Right lobe of liver (tissue), 4 donors: ENCODE data around the gene KIF2C.

Experiments used
- POLR2A ChIP-seq: fragments of 450-650 bp; IDR thresholded peaks from one replicate; pipeline ENCODE4 v1.6.1; 2017; ENCODE audit warnings: antibody characterized with exemption, mild to moderate bottlenecking
- TF ChIP-seq, protein P1 (sequence below), 4 donors: fragments of 200-600 bp in 3 of 4; fragments of 450-650 bp in 1 of 4; IDR thresholded peaks; one replicate each; pipeline versions ENCODE4 v1.5.1 to v1.8.0; 2016 to 2022; ENCODE audit warnings: antibody characterized with exemption in 4 of 4, mild to moderate bottlenecking in 2 of 4
- donor health status: DM: no; HTN: no; CAD: no.
- donor health status: DM: no; HTN: no; CAD: no.
- donor health status: DM: no; HTN: yes; CAD: no.

DNA sequence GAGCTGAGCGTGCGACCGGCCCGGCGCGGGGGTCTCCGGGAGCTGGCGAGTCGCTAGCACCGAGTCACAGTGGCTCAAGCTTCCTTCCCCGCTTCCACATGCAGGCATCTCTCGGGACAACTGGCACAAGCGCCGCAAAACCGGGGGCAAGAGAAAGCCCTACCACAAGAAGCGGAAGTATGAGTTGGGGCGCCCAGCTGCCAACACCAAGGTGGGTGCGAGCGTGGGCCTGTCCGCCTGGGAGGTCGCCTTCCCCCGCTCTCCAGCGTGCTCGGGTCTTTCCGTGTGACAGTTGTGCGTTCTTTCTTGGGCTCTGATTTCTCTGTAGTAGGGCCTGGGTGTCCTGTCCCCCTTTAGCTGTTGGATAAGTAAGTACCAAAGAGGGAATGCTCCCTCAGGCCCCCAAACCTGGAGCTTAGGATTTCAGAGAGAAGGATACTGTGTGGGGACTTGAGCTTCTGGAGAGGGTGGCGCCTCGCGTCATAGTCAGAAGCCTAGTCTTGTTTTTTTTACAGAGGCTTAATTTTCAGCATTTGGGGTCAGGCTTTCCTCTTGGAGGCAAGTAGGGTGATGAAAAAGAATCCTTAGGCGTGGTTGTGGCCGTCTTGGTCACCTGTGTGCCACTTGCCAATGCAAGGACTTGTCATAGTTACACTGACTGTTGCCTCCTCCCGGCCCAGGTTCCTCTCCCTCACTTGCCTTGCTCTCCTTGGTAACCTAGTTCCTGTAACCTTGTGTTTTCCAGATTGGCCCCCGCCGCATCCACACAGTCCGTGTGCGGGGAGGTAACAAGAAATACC, 36.5 kb downstream of the KIF2C start:
- TF ChIP-seq, protein P1, sequence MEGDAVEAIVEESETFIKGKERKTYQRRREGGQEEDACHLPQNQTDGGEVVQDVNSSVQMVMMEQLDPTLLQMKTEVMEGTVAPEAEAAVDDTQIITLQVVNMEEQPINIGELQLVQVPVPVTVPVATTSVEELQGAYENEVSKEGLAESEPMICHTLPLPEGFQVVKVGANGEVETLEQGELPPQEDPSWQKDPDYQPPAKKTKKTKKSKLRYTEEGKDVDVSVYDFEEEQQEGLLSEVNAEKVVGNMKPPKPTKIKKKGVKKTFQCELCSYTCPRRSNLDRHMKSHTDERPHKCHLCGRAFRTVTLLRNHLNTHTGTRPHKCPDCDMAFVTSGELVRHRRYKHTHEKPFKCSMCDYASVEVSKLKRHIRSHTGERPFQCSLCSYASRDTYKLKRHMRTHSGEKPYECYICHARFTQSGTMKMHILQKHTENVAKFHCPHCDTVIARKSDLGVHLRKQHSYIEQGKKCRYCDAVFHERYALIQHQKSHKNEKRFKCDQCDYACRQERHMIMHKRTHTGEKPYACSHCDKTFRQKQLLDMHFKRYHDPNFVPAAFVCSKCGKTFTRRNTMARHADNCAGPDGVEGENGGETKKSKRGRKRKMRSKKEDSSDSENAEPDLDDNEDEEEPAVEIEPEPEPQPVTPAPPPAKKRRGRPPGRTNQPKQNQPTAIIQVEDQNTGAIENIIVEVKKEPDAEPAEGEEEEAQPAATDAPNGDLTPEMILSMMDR (IDR thresholded peaks at IDR 0.05) = no peak
- TF ChIP-seq POLR2A = no peak
